Nephron (organoid): ENCODE measurements around the gene COL16A1.

Experiments used
- H3K27ac Mint-ChIP-seq, 3 experiments: 2 replicates each; pipeline ENCODE4 v1.8.0; 2020; ENCODE audit warnings: mixed read lengths in 3 of 3, mild to moderate bottlenecking in 2 of 3, moderate library complexity in 1 of 3
- H3K27me3 Mint-ChIP-seq: 2 replicates; pipeline ENCODE4 v1.8.0; 2021; ENCODE audit warnings: low read depth, mild to moderate bottlenecking, moderate library complexity, mixed read lengths
- H3K36me3 Mint-ChIP-seq: 2 replicates; pipeline ENCODE4 v1.8.0; 2020; ENCODE audit warnings: low read depth, mixed read lengths
- H3K4me1 Mint-ChIP-seq: 2 replicates; pipeline ENCODE4 v1.8.0; 2020; ENCODE audit warnings: mixed read lengths
- H3K4me3 Mint-ChIP-seq, 3 experiments: 2 replicates each; pipeline ENCODE4 v1.8.0; 2020; ENCODE audit warnings: mild to moderate bottlenecking in 3 of 3, mixed read lengths in 3 of 3, moderate library complexity in 2 of 3
- H3K9me3 Mint-ChIP-seq: 2 replicates; pipeline ENCODE4 v1.8.0; 2020; ENCODE audit warnings: mixed read lengths
- CTCF ChIP-seq, 3 experiments: fragments of 200-600 bp; sonication (generic); IDR thresholded peaks; one replicate each; pipeline ENCODE4 v1.5.0; 2021; ENCODE audit warnings: antibody characterized with exemption in 3 of 3; ENCODE audit not compliant: unreplicated experiment in 3 of 3

Gene COL16A1

GRCh38 chr1:31691446-31691845 lies 12.4 kb downstream of the COL16A1 start:
- Mint-ChIP-seq H3K27ac (no peak overlapping the region), H3K36me3 (no peaks in the 10 kb centered on the region), H3K27me3 (no peaks in the 10 kb centered on the region), H3K9me3 (no peaks in the 10 kb centered on the region), H3K4me3 (no peak overlapping the region), H3K4me1 (peaks cover 55% of the 10 kb centered on the region)
- no peak for TF ChIP-seq CTCF (IDR thresholded peaks at IDR 0.05; ENCODE audit: unreplicated experiment in 3 of 3)

DNA sequence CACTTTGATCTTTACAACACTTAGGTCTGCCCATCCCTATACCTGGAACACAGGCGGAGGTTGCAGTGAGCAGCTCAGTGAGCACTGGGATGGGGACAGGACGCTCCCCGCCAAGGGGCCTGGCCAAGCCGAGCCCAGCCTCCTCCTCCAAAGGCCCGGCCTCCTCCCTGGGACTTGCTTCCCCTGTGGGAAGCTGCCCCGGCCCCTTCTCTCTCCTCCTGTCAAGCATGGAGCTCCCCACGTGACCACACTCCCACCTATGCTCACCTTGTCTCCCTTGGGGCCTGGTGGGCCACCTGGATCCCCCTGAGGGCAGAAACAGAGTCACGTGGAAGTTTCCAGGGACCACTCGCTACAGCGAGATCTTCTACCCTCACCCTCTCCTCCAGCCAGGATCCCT lies 12.9 kb downstream of the COL16A1 start:
- Mint-ChIP-seq H3K36me3 (no peaks in the 10 kb centered on the region), H3K27ac (no peak overlapping the region), H3K4me1 (peaks cover 57% of the 10 kb centered on the region)

DNA sequence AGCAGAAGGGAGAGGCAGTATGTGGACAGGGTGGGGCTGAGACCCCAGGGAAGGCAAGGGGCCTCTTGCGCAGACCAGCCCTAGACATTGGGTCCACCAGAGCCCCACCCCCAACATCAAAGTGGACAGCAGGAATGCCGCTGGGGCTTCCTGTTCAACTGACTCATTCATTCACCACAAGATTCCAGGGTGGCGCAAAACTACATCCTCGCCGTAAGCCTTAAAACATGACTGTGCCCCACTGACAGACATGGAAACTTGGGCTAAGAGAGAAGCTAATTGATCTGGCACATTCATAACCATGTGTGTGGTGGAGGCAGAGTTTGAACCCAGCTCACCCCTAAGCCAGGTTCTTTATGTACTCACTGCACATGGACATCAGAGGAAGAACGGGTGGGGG lies 14.0 kb downstream of the COL16A1 start:
- no peak for TF ChIP-seq CTCF (IDR thresholded peaks at IDR 0.05; ENCODE audit: unreplicated experiment in 3 of 3)
- peaks cover 54% of the 10 kb centered on the region for H3K4me1 Mint-ChIP-seq
- H3K27me3 Mint-ChIP-seq, result peaks cover 2% of the 10 kb centered on the region
- no peaks in the 10 kb centered on the region for H3K36me3 Mint-ChIP-seq
- H3K4me3 Mint-ChIP-seq, result no peak overlapping the region
- H3K27ac Mint-ChIP-seq, result peak overlapping the region in 2 of 3 experiments; percentile 74 to 77
- H3K9me3 Mint-ChIP-seq, result no peaks in the 10 kb centered on the region

More for the DNA sequence above, 12.9 kb downstream of the COL16A1 start:
- Mint-ChIP-seq H3K9me3 (no peaks in the 10 kb centered on the region), H3K4me3 (no peak overlapping the region), H3K27me3 (no peaks in the 10 kb centered on the region)
- no peak for TF ChIP-seq CTCF (IDR thresholded peaks at IDR 0.05; ENCODE audit: unreplicated experiment in 3 of 3)

GRCh38 chr1:31689379-31689778 lies 14.4 kb downstream of the COL16A1 start:
- H3K9me3 Mint-ChIP-seq, result no peaks in the 10 kb centered on the region
- H3K36me3 Mint-ChIP-seq, result no peaks in the 10 kb centered on the region
- H3K4me3 Mint-ChIP-seq, result no peak overlapping the region
- H3K4me1 Mint-ChIP-seq, result peaks cover 50% of the 10 kb centered on the region
- H3K27ac Mint-ChIP-seq, result peak overlapping the region in 2 of 3 experiments; percentile 74 to 77
- peaks cover 4% of the 10 kb centered on the region for H3K27me3 Mint-ChIP-seq
- no peak for TF ChIP-seq CTCF (IDR thresholded peaks at IDR 0.05; ENCODE audit: unreplicated experiment in 3 of 3)

DNA sequence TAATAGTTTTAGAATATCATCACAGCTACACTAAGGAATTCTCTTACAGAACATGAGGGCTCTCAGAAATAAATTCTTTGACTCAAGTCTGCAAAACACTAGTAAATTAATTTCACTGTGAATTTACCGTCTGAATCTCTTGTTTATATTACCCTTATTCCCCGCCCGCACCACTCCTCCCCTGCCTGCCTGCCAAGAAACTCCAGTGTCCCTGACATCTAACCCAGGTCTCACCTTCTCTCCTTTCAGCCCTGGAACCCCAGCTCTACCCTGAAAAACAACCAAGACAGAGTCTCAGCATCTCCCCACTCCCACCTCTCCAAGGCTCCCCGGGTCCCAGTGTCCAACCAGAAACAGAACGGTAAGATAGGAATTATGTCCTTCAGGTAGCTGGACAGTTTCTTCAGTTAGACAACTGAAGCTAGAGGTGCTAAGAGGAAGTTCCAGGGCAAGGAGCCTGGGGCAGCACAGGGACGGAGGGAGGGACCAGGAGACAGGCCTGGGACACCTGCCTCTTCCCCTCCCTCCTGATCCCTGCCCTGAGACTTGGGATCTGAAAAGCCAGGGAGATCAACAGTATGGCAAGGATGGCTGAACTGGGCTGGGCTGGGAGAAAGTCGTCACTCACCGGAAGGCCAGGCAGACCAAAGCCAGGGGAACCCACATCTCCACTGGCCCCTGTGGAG lies 15.4 kb downstream of the COL16A1 start:
- Mint-ChIP-seq H3K4me3 (no peak overlapping the region), H3K27ac (peak overlapping the region; percentile 7 to 77 (median 55)), H3K36me3 (no peaks in the 10 kb centered on the region), H3K4me1 (peaks cover 40% of the 10 kb centered on the region), H3K9me3 (no peaks in the 10 kb centered on the region), H3K27me3 (peaks cover 4% of the 10 kb centered on the region)
- no peak for TF ChIP-seq CTCF (IDR thresholded peaks at IDR 0.05; ENCODE audit: unreplicated experiment in 3 of 3)

DNA sequence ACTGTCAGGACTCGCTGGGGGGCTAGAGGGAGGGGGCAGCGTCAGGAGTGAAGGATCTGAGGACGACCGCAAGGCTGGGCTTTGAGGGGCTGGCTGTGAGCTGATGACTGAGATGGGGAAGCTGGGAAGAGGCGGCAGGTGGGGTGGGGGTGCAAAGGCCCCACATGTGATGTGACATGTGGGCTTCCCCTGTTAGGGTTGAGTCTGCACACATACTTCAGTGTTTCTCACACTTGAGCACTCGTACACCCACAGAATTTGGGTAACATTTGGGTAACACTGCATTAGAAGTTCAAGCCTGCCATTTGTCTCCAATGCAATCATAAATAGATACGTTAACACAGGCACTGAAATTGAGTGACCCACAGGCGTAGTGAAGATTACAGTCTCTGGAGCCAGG lies 16.2 kb downstream of the COL16A1 start:
- TF ChIP-seq CTCF (IDR thresholded peaks at IDR 0.05; ENCODE audit: unreplicated experiment in 3 of 3), result no peak
- Mint-ChIP-seq H3K4me1 (peaks cover 32% of the 10 kb centered on the region), H3K36me3 (no peaks in the 10 kb centered on the region), H3K27ac (peak overlapping the region in 2 of 3 experiments; percentile 35 to 77), H3K4me3 (no peak overlapping the region), H3K9me3 (no peaks in the 10 kb centered on the region), H3K27me3 (peaks cover 4% of the 10 kb centered on the region)
